GM21576 (cell line): ENCODE results near the gene SMAGP.

Experiments used
- ATAC-seq: cut with Tn5 transposase; IDR thresholded peaks from one replicate; pipeline ENCODE4 v1.9.1; 2021; ENCODE audit warnings: mild to moderate bottlenecking, moderate library complexity; ENCODE audit not compliant: unreplicated experiment

Gene SMAGP

GRCh38 chr12:51198568-51199365 lies 71.4 kb downstream of the SMAGP start:
- no peak for ATAC-seq

GRCh38 chr12:51197736-51198567 lies 72.3 kb downstream of the SMAGP start:
- ATAC-seq, result no peak

GRCh38 chr12:51196547-51196946 lies 73.7 kb downstream of the SMAGP start:
- ATAC-seq, result no peak

DNA sequence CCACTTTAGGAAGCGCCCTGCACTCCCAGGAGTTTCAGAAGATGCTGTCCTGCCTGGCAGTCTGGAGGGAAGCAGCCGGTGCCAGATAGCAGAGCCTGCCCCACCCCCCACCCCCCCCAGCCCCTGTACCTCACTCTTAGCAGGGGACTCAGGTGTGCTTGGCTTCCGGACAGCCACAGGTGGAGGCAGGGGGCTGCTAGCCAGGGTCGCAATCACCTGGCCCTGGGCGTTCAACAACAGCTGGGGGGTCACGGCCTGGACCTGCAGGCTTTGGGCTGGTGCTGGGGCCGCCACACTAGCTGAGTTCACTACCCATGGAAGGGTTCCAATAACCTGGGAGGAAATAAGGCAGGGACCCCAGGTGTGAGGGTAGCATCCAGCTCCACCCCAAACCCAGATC lies 74.4 kb downstream of the SMAGP start:
- ATAC-seq, result no peak
